Measurements from ENCODE around the gene RANGAP1.
"Not testable (repeated sequence)": the region's sequence is repeated elsewhere in the genome, so short reads cannot be mapped to it uniquely, and the experiment has no call there.

Gene RANGAP1

GRCh38 chr22:41262250-41262765 lies 23.7 kb downstream of the RANGAP1 start:
- no peak overlapping the region for H3K4me3 ChIP-seq (ENCODE audit: low read depth, low read length)
- no peak for DNase-seq (ENCODE audit: low read depth)
- in situ Hi-C loops (cut with HindIII; ENCODE audit: low sequenced_read_pairs), result no loop called here
- TF ChIP-seq, protein P1, sequence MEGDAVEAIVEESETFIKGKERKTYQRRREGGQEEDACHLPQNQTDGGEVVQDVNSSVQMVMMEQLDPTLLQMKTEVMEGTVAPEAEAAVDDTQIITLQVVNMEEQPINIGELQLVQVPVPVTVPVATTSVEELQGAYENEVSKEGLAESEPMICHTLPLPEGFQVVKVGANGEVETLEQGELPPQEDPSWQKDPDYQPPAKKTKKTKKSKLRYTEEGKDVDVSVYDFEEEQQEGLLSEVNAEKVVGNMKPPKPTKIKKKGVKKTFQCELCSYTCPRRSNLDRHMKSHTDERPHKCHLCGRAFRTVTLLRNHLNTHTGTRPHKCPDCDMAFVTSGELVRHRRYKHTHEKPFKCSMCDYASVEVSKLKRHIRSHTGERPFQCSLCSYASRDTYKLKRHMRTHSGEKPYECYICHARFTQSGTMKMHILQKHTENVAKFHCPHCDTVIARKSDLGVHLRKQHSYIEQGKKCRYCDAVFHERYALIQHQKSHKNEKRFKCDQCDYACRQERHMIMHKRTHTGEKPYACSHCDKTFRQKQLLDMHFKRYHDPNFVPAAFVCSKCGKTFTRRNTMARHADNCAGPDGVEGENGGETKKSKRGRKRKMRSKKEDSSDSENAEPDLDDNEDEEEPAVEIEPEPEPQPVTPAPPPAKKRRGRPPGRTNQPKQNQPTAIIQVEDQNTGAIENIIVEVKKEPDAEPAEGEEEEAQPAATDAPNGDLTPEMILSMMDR (IDR thresholded peaks at IDR 0.05; ENCODE audit: low read depth, low read length, missing control alignments), result no peak

DNA sequence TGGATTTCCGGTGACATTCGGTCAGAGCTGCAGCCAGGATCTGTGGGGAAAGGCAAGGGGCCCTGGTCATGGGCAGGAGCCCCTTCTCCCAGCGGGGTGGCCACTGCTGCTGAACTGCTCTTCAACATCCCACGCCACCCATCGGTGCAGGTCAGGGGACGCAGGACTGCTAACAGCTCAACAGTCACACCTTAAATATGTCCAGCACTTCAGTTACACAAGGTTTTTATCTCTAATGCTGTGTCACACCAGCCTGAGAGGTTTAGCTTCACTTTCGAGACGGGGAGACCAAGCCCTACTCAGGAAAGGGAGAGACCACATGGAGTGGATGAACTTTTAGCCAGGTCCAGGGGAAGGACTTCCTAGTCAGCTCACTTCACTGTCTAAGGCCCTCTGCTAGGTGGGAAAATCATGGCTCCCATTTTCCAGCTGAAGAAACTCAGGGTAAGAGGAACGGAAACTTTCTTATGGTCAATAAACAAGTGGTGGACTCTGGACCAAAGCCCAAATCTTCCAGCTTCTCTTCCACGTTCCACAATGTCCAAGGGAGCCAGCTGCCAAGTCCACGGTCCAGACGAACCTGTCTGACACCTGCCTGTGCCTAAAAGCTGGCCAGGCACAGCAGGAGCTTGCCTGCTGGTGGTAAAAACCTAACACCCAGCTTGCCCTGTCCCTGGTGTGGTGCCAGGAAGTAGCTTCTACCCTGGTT lies 24.3 kb downstream of the RANGAP1 start:
- no peak for DNase-seq (ENCODE audit: low read depth)
- TF ChIP-seq, protein P1 (IDR thresholded peaks at IDR 0.05; ENCODE audit: low read depth, low read length, missing control alignments), result no peak
- in situ Hi-C loops (cut with HindIII; ENCODE audit: low sequenced_read_pairs), result no loop called here

DNA sequence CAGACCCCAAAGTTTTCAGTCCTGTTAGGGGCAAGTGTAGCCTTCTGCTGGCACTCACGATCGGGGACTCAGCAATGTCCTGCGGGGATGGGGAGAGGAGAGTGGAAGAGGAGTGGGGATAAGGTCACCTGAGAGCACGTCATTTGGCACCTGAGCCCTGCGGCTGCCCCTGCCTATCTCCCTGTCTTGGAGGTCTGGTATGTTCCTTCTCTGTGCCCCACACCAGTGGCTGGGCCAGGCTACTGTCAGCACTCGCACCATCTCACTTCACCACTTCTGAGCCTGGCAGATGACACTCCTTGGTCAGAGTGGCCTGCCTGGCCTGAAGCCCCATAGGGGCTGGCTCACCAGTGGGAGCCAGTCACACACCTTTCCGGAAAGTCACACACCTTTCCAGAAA lies 25.1 kb downstream of the RANGAP1 start:
- H3K4me3 ChIP-seq (ENCODE audit: low read depth, low read length), result no peak overlapping the region
- in situ Hi-C loops (cut with HindIII; ENCODE audit: low sequenced_read_pairs), result no loop called here
- no peak for DNase-seq (ENCODE audit: low read depth)
- TF ChIP-seq, protein P1 (IDR thresholded peaks at IDR 0.05; ENCODE audit: low read depth, low read length, missing control alignments), result no peak

More for the DNA sequence above, 24.3 kb downstream of the RANGAP1 start:
- no peak overlapping the region for H3K4me3 ChIP-seq (ENCODE audit: low read depth, low read length)

GRCh38 chr22:41259756-41260155 lies 26.2 kb downstream of the RANGAP1 start:
- DNase-seq (ENCODE audit: low read depth); in situ Hi-C loops (cut with HindIII; ENCODE audit: low sequenced_read_pairs): not testable (repeated sequence)

DNA sequence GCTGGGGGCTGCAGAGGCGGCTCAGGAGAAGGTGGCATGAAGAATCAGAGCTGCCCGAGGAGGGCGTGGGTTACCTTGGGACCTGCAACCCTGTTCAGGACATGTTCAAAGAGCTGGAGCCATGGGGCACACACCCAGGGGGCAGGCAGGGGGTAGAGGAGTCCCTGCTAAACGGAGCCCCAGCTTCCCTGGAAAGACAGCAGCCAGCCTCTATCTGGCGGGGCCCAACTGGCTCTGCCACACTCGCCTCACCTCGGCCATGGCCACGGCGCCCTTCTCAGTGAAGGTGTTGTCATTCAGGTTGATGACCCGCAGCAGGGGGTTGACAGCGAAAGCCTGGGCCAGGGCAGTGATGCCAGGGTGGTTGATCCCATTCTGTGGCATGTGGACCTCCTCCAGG lies 28.3 kb downstream of the RANGAP1 start:
- H3K4me3 ChIP-seq (ENCODE audit: low read depth, low read length), result no peak overlapping the region
- in situ Hi-C loops (cut with HindIII; ENCODE audit: low sequenced_read_pairs), result no loop called here
- TF ChIP-seq, protein P1 (IDR thresholded peaks at IDR 0.05; ENCODE audit: low read depth, low read length, missing control alignments), result no peak
- no peak for DNase-seq (ENCODE audit: low read depth)

More at GRCh38 chr22:41259756-41260155, 26.2 kb downstream of the RANGAP1 start:
- not testable (repeated sequence) for H3K4me3 ChIP-seq (ENCODE audit: low read depth, low read length)

- TF ChIP-seq, protein P1 (IDR thresholded peaks at IDR 0.05; ENCODE audit: low read depth, low read length, missing control alignments), result peak; percentile 12
- H3K4me3 ChIP-seq (ENCODE audit: low read depth, low read length), result no peak overlapping the region
- in situ Hi-C loops (cut with HindIII; ENCODE audit: low sequenced_read_pairs), result no loop called here
- DNase-seq (ENCODE audit: low read depth), result peak; percentile 66
Observed at GRCh38 chr22:41256254-41257253, 29.4 kb downstream of the RANGAP1 start.
